Fibroblast of villous mesenchyme (primary cell): Measurements from ENCODE around the gene RPL15. TPM values are rescaled to one million over a fixed set of nuclear protein-coding genes. Genes with fewer than 3 reads are reported as not detected.
"Not testable (repeated sequence)": the region's sequence is repeated elsewhere in the genome, so short reads cannot be mapped to it uniquely, and the experiment has no call there.

Source experiments
- DNase-seq: peaks from one replicate; pipeline ENCODE4 v3.0.0-alpha.2; 2010; ENCODE audit warnings: low read depth
- H3K4me3 ChIP-seq: 2 replicates; pipeline ENCODE4 v1.5.1; 2011; ENCODE audit warnings: low read depth, mild to moderate bottlenecking, low read length
- CTCF ChIP-seq: IDR thresholded peaks from 2 replicates; pipeline ENCODE4 v1.5.1; 2012; ENCODE audit warnings: low read depth, mild to moderate bottlenecking, low read length; ENCODE audit not compliant: insufficient read depth
- total RNA-seq: library from RNA; depleted of rRNA; stranded (reverse); fragments of >200 nt; gene quantifications from 2 replicates; pipeline ENCODE4 v1.2.3, GENCODE V29; 2012

The RPL15 gene
- total RNA-seq, 1 donor: 1,935 TPM

- TF ChIP-seq CTCF: no peak
- no peak overlapping the region for H3K4me3 ChIP-seq
- DNase-seq: no peak
These were observed 5.5 kb upstream of the RPL15 start for GRCh38 chr3:23911397-23911796.

- DNase-seq, H3K4me3 ChIP-seq: not testable (repeated sequence)
These were observed 4.6 kb upstream of the RPL15 start for GRCh38 chr3:23912335-23912734.

- DNase-seq: no peak
- no peak for TF ChIP-seq CTCF
These were observed 3.8 kb upstream of the RPL15 start for GRCh38 chr3:23913182-23913581.

GRCh38 chr3:23913873-23914743 is 2.8 kb upstream of the RPL15 start:
- TF ChIP-seq CTCF: no peak
- no peak for DNase-seq
- H3K4me3 ChIP-seq: no peak overlapping the region

More at GRCh38 chr3:23913182-23913581, 3.8 kb upstream of the RPL15 start:
- H3K4me3 ChIP-seq: no peak overlapping the region

GRCh38 chr3:23915537-23916108 is 1.3 kb upstream of the RPL15 start:
- peak; percentile 54 for DNase-seq
- no peak for TF ChIP-seq CTCF
- H3K4me3 ChIP-seq: peak overlapping the region; percentile 79

GRCh38 chr3:23916152-23916885 is 613 bp upstream of the RPL15 start:
- no peak for TF ChIP-seq CTCF
- no peak for DNase-seq

GRCh38 chr3:23917679-23918303 is 859 bp downstream of the RPL15 start:
- peak; percentile 54 for DNase-seq
- peak overlapping the region; percentile 79 for H3K4me3 ChIP-seq

More at GRCh38 chr3:23916152-23916885, 613 bp upstream of the RPL15 start:
- peak overlapping the region; percentile 79 for H3K4me3 ChIP-seq

GRCh38 chr3:23918331-23918730 is 1.4 kb downstream of the RPL15 start:
- peak overlapping the region; percentile 79 for H3K4me3 ChIP-seq
- not testable (repeated sequence) for DNase-seq
